ENCODE data around the gene ID4.
"Not testable (repeated sequence)": the region's sequence is repeated elsewhere in the genome, so short reads cannot be mapped to it uniquely, and the experiment has no call there.

The ID4 gene

GRCh38 chr6:19830171-19830570 is 7.0 kb upstream of the ID4 start:
- no peak for DNase-seq

- DNase-seq = no peak
These were observed 5.8 kb upstream of the ID4 start for GRCh38 chr6:19831358-19831757.

- DNase-seq = no peak
These were observed 3.2 kb upstream of the ID4 start for GRCh38 chr6:19833947-19834346.

- no peak for DNase-seq
These were observed 2.3 kb upstream of the ID4 start for GRCh38 chr6:19834858-19835257.

GRCh38 chr6:19835605-19836004 is 1.6 kb upstream of the ID4 start:
- no peak for DNase-seq

GRCh38 chr6:19837511-19838441 is 606 bp downstream of the ID4 start:
- DNase-seq = peak; percentile 85

- peak; percentile 87 for DNase-seq
These were observed 1.5 kb downstream of the ID4 start for GRCh38 chr6:19838442-19839236.

GRCh38 chr6:19839237-19839546 is 2.0 kb downstream of the ID4 start:
- DNase-seq = no peak

- no peak for DNase-seq
These were observed 2.6 kb downstream of the ID4 start for GRCh38 chr6:19839788-19840187.

GRCh38 chr6:19841181-19841580 is 4.0 kb downstream of the ID4 start:
- DNase-seq = no peak

GRCh38 chr6:19842030-19842615 is 5.0 kb downstream of the ID4 start:
- DNase-seq = no peak

GRCh38 chr6:19844689-19845088 is 7.5 kb downstream of the ID4 start:
- no peak for DNase-seq

- DNase-seq = no peak
These were observed 8.3 kb downstream of the ID4 start for GRCh38 chr6:19845266-19846041.

- DNase-seq = no peak
These were observed 11.4 kb downstream of the ID4 start for GRCh38 chr6:19848465-19849029.

GRCh38 chr6:19849196-19849595 is 12.0 kb downstream of the ID4 start:
- DNase-seq = no peak

- DNase-seq = no peak
These were observed 12.6 kb downstream of the ID4 start for GRCh38 chr6:19849755-19850154.

- peak; percentile 79 for DNase-seq
These were observed 14.3 kb downstream of the ID4 start for GRCh38 chr6:19851241-19852089.

GRCh38 chr6:19852090-19852457 is 14.9 kb downstream of the ID4 start:
- no peak for DNase-seq

- no peak for DNase-seq
These were observed 15.8 kb downstream of the ID4 start for GRCh38 chr6:19852927-19853326.

GRCh38 chr6:19854421-19855015 is 17.3 kb downstream of the ID4 start:
- DNase-seq = not testable (repeated sequence)

- DNase-seq = no peak
These were observed 18.4 kb downstream of the ID4 start for GRCh38 chr6:19855536-19855935.

All from right kidney (tissue), 1 donor.